ENCODE measurements around the gene BRSK2. TPM values are rescaled to one million over a fixed set of nuclear protein-coding genes. Genes with fewer than 3 reads are reported as not detected.
"Not testable (repeated sequence)": the region's sequence is repeated elsewhere in the genome, so short reads cannot be mapped to it uniquely, and the experiment has no call there.

Gene BRSK2
- total RNA-seq, 1 experiment from 2014 or later = 0.55 TPM

GRCh38 chr11:1428762-1429316, 39.1 kb downstream of the BRSK2 start:
- H3K36me3 ChIP-seq = no peaks in the 10 kb centered on the region
- H3K27ac ChIP-seq = no peak overlapping the region
- no peaks in the 10 kb centered on the region for H3K4me1 ChIP-seq (replicated peaks)
- DNase-seq (ENCODE audit: low read depth in 1 of 2, low spot score in 2 of 2) = no peak
- H3K27me3 ChIP-seq (replicated peaks) = no peaks in the 10 kb centered on the region
- no peaks in the 10 kb centered on the region for H3K9me3 ChIP-seq (replicated peaks)
- no peak overlapping the region for H3K4me3 ChIP-seq

DNA sequence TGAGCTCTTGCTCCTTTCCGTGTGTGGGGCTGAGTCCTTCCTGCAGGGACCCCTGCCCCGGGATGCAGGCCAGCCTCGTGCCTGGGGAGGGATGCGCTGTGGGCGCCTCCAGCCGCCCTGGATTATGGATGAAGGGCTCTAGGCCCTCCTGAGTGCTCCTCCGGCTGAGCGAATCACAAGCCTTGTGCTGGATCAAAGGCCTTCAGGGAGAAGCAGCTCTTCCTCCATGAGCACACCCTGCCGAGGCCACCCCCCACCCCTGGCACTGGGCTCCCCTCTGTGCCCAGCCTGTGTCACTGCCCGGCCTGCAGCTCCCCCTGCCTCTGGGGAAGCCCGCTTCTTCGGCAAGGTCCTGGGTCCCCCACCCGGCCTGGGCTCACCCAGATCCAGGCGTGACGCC, 43.8 kb downstream of the BRSK2 start:
- Histone ChIP-seq H3K9me3 (replicated peaks) (no peaks in the 10 kb centered on the region), H3K27ac (no peak overlapping the region), H3K4me3 (no peak overlapping the region), H3K36me3 (no peaks in the 10 kb centered on the region), H3K27me3 (replicated peaks) (no peaks in the 10 kb centered on the region), H3K4me1 (replicated peaks) (no peaks in the 10 kb centered on the region)
- DNase-seq (ENCODE audit: low read depth in 1 of 2, low spot score in 2 of 2) = no peak

DNA sequence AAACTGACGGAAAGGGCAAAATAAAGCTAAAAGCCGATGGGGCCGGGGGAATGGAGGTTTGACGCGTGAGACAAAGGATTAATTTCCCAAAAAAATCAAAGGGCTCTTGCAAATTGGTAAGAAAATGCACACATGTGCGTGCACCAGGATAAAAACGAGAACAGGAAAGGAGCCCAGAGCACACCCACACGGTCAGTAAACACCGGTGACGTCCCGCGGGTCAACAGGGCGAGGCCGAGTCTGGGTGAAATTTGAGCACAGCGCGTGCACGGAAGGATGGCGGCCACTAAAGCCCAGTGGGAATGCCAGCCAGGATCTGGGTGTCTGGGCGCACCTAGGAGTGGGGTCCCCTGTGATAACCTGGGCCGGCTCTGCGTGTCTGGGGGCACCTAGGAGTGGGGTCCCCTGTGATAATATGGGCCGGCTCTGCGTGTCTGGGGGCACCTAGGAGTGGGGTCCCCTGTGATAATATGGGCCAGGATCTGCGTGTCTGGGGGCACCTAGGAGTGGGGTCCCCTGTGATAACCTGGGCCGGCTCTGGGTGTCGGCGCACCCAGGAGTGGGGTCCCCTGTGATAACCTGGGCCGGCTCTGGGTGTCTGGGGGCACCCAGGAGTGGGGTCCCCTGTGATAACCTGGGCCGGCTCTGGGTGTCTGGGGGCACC, 44.4 kb downstream of the BRSK2 start:
- H3K27ac ChIP-seq = no peak overlapping the region
- H3K9me3 ChIP-seq (replicated peaks) = no peaks in the 10 kb centered on the region
- H3K27me3 ChIP-seq (replicated peaks) = no peaks in the 10 kb centered on the region
- H3K4me1 ChIP-seq (replicated peaks) = no peaks in the 10 kb centered on the region
- H3K4me3 ChIP-seq = no peak overlapping the region
- H3K36me3 ChIP-seq = no peaks in the 10 kb centered on the region
- no peak for DNase-seq (ENCODE audit: low read depth in 1 of 2, low spot score in 2 of 2)

- DNase-seq (ENCODE audit: low read depth in 1 of 2, low spot score in 2 of 2); H3K36me3 ChIP-seq; H3K4me1 ChIP-seq (replicated peaks); H3K27ac ChIP-seq; H3K4me3 ChIP-seq; H3K9me3 ChIP-seq (replicated peaks); H3K27me3 ChIP-seq (replicated peaks): not testable (repeated sequence)
These were observed 45.7 kb downstream of the BRSK2 start for GRCh38 chr11:1435479-1435819.

GRCh38 chr11:1435820-1436467, 46.2 kb downstream of the BRSK2 start:
- Histone ChIP-seq H3K4me3 (no peak overlapping the region), H3K9me3 (replicated peaks) (no peaks in the 10 kb centered on the region), H3K36me3 (no peaks in the 10 kb centered on the region), H3K4me1 (replicated peaks) (no peaks in the 10 kb centered on the region), H3K27me3 (replicated peaks) (no peaks in the 10 kb centered on the region), H3K27ac (no peak overlapping the region)
- DNase-seq (ENCODE audit: low read depth in 1 of 2, low spot score in 2 of 2) = no peak

GRCh38 chr11:1436468-1437039, 46.8 kb downstream of the BRSK2 start:
- Histone ChIP-seq H3K9me3 (replicated peaks) (no peaks in the 10 kb centered on the region), H3K4me3 (no peak overlapping the region)

DNA sequence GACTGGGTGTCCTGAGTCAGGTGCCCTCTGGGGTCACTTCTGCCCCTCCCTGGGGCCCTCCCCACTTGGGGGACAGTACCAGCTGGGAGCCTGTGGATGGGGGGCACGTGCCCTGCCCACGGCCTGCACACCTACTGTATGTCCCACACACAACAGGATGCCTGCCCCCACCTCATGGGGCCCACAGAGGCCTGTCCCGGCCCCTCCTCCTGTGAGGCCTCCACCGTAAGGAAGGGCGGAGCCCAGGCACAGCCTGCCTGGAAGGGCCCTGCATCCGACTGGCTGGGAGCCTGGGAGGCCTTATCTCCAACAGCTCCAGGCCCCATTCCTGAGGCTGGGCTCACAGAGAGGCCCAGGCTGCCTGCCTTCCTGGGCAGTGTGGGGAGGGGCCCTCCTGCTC, 47.8 kb downstream of the BRSK2 start:
- no peaks in the 10 kb centered on the region for H3K9me3 ChIP-seq (replicated peaks)
- no peak for DNase-seq (ENCODE audit: low read depth in 1 of 2, low spot score in 2 of 2)
- H3K4me1 ChIP-seq (replicated peaks) = no peaks in the 10 kb centered on the region
- H3K4me3 ChIP-seq = no peak overlapping the region
- no peaks in the 10 kb centered on the region for H3K27me3 ChIP-seq (replicated peaks)
- H3K27ac ChIP-seq = no peak overlapping the region
- H3K36me3 ChIP-seq = no peaks in the 10 kb centered on the region

More at GRCh38 chr11:1436468-1437039, 46.8 kb downstream of the BRSK2 start:
- Histone ChIP-seq H3K4me1 (replicated peaks) (no peaks in the 10 kb centered on the region), H3K36me3 (no peaks in the 10 kb centered on the region), H3K27me3 (replicated peaks) (no peaks in the 10 kb centered on the region), H3K27ac (no peak overlapping the region)
- no peak for DNase-seq (ENCODE audit: low read depth in 1 of 2, low spot score in 2 of 2)

GRCh38 chr11:1438261-1438966, 48.7 kb downstream of the BRSK2 start:
- no peak for DNase-seq (ENCODE audit: low read depth in 1 of 2, low spot score in 2 of 2)
- H3K4me1 ChIP-seq (replicated peaks) = no peaks in the 10 kb centered on the region
- no peak overlapping the region for H3K27ac ChIP-seq
- H3K27me3 ChIP-seq (replicated peaks) = no peaks in the 10 kb centered on the region
- H3K36me3 ChIP-seq = no peaks in the 10 kb centered on the region
- H3K9me3 ChIP-seq (replicated peaks) = no peaks in the 10 kb centered on the region
- no peak overlapping the region for H3K4me3 ChIP-seq

GRCh38 chr11:1438967-1439330, 49.2 kb downstream of the BRSK2 start:
- DNase-seq (ENCODE audit: low read depth in 1 of 2, low spot score in 2 of 2) = no peak
- H3K4me3 ChIP-seq = no peak overlapping the region
- H3K27ac ChIP-seq = no peak overlapping the region
- H3K27me3 ChIP-seq (replicated peaks) = no peaks in the 10 kb centered on the region
- no peaks in the 10 kb centered on the region for H3K9me3 ChIP-seq (replicated peaks)
- no peaks in the 10 kb centered on the region for H3K4me1 ChIP-seq (replicated peaks)
- H3K36me3 ChIP-seq = no peaks in the 10 kb centered on the region

- Histone ChIP-seq H3K4me1 (replicated peaks) (no peaks in the 10 kb centered on the region), H3K4me3 (no peak overlapping the region), H3K9me3 (replicated peaks) (no peaks in the 10 kb centered on the region), H3K36me3 (no peaks in the 10 kb centered on the region), H3K27me3 (replicated peaks) (no peaks in the 10 kb centered on the region), H3K27ac (no peak overlapping the region)
- DNase-seq (ENCODE audit: low read depth in 1 of 2, low spot score in 2 of 2) = no peak
These were observed 49.6 kb downstream of the BRSK2 start for GRCh38 chr11:1439341-1439740.

DNA sequence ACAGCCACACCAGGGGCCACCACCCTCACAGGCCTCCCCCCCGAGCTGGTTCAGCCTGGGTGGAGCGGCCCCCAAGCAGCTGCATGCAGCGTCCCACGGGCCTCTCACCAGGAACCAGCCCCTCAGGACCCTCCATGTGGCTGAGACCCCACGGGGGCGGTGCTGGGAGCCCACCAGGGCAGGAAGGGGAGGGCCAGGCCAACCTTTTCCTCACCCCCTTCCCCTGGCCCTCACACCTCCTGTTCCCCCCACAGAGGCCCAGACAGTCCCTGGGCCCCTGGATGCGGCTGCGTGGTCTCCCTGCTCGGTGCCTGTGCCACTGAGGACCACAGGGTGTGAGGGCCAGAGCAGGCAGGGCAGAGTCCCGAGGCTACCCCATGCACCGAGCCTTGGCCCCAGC, 50.3 kb downstream of the BRSK2 start:
- H3K27ac ChIP-seq = no peak overlapping the region
- no peaks in the 10 kb centered on the region for H3K9me3 ChIP-seq (replicated peaks)
- H3K4me3 ChIP-seq = no peak overlapping the region
- DNase-seq (ENCODE audit: low read depth in 1 of 2, low spot score in 2 of 2) = no peak
- H3K36me3 ChIP-seq = no peaks in the 10 kb centered on the region
- no peaks in the 10 kb centered on the region for H3K4me1 ChIP-seq (replicated peaks)
- no peaks in the 10 kb centered on the region for H3K27me3 ChIP-seq (replicated peaks)

- no peaks in the 10 kb centered on the region for H3K4me1 ChIP-seq (replicated peaks)
- H3K36me3 ChIP-seq = no peaks in the 10 kb centered on the region
- H3K4me3 ChIP-seq = no peak overlapping the region
- DNase-seq (ENCODE audit: low read depth in 1 of 2, low spot score in 2 of 2) = no peak
- no peaks in the 10 kb centered on the region for H3K9me3 ChIP-seq (replicated peaks)
- H3K27me3 ChIP-seq (replicated peaks) = no peaks in the 10 kb centered on the region
- H3K27ac ChIP-seq = no peak overlapping the region
These were observed 50.8 kb downstream of the BRSK2 start for GRCh38 chr11:1440496-1440895.

GRCh38 chr11:1442163-1442562, 52.4 kb downstream of the BRSK2 start:
- Histone ChIP-seq H3K36me3 (no peaks in the 10 kb centered on the region), H3K27ac (no peak overlapping the region)

GRCh38 chr11:1442807-1443366, 53.2 kb downstream of the BRSK2 start:
- DNase-seq (ENCODE audit: low read depth in 1 of 2, low spot score in 2 of 2) = no peak
- H3K4me3 ChIP-seq = no peak overlapping the region
- no peaks in the 10 kb centered on the region for H3K36me3 ChIP-seq
- no peaks in the 10 kb centered on the region for H3K4me1 ChIP-seq (replicated peaks)
- no peak overlapping the region for H3K27ac ChIP-seq
- no peaks in the 10 kb centered on the region for H3K9me3 ChIP-seq (replicated peaks)
- H3K27me3 ChIP-seq (replicated peaks) = no peaks in the 10 kb centered on the region

More at GRCh38 chr11:1442163-1442562, 52.4 kb downstream of the BRSK2 start:
- H3K9me3 ChIP-seq (replicated peaks) = no peaks in the 10 kb centered on the region
- H3K27me3 ChIP-seq (replicated peaks) = no peaks in the 10 kb centered on the region
- no peak overlapping the region for H3K4me3 ChIP-seq
- no peak for DNase-seq (ENCODE audit: low read depth in 1 of 2, low spot score in 2 of 2)
- no peaks in the 10 kb centered on the region for H3K4me1 ChIP-seq (replicated peaks)

Data from SJSA1 (cell line).